GM10847 (cell line): Measurements from ENCODE around the gene C19orf25.

Source experiments
- POLR2A ChIP-seq: IDR thresholded peaks from 2 replicates; pipeline ENCODE4 v1.6.1; 2011; ENCODE audit not compliant: insufficient read length; ENCODE audit errors: extremely low read depth

The C19orf25 gene

GRCh38 chr19:1441677-1442438 is 37.2 kb downstream of the C19orf25 start:
- no peak for TF ChIP-seq POLR2A

- no peak for TF ChIP-seq POLR2A
These were observed 38.0 kb downstream of the C19orf25 start for GRCh38 chr19:1441022-1441426.

GRCh38 chr19:1440418-1440801 is 38.6 kb downstream of the C19orf25 start:
- TF ChIP-seq POLR2A: no peak

- TF ChIP-seq POLR2A: no peak
These were observed 40.1 kb downstream of the C19orf25 start for GRCh38 chr19:1438933-1439354.

GRCh38 chr19:1438035-1438932 is 40.7 kb downstream of the C19orf25 start, which contains the start of gene RPS15:
RPS15 (plus strand) TSS chr19:1438396; CDS start chr19:1438426, 30 bp downstream.
- peak; percentile 99 for TF ChIP-seq POLR2A

GRCh38 chr19:1437609-1438008 is 41.4 kb downstream of the C19orf25 start:
- no peak for TF ChIP-seq POLR2A

GRCh38 chr19:1435378-1435989 is 43.5 kb downstream of the C19orf25 start:
- no peak for TF ChIP-seq POLR2A

- TF ChIP-seq POLR2A: no peak
These were observed 44.4 kb downstream of the C19orf25 start for GRCh38 chr19:1434577-1435060.

- no peak for TF ChIP-seq POLR2A
These were observed 45.0 kb downstream of the C19orf25 start for GRCh38 chr19:1434040-1434366.

- TF ChIP-seq POLR2A: no peak
These were observed 45.6 kb downstream of the C19orf25 start for GRCh38 chr19:1433119-1434039.

- no peak for TF ChIP-seq POLR2A
These were observed 46.5 kb downstream of the C19orf25 start for GRCh38 chr19:1432507-1432887.

GRCh38 chr19:1431759-1432506 is 47.1 kb downstream of the C19orf25 start:
- TF ChIP-seq POLR2A: no peak

- TF ChIP-seq POLR2A: no peak
These were observed 48.8 kb downstream of the C19orf25 start for GRCh38 chr19:1430246-1430645.

- no peak for TF ChIP-seq POLR2A
These were observed 49.3 kb downstream of the C19orf25 start for GRCh38 chr19:1429750-1430149.
